ENCODE data around the gene CTSA. TPM values are rescaled to one million over a fixed set of nuclear protein-coding genes. Genes with fewer than 3 reads are reported as not detected.
A peak's percentile ranks its signal among the peaks of the same experiment; 100 is the strongest.

The CTSA gene
- total and polyA plus RNA-seq, 9 of the 15 experiments (the other 6 are each of a cell fraction or from before 2014, with no cell fraction given): 8.8 to 61.7 (median 28.3) TPM

GRCh38 chr20:45910670-45911485, 19.7 kb downstream of the CTSA start (continued):
- peak; percentile 59 to 63; a peak in 3 of 4 replicates for TF ChIP-seq MLLT1 (IDR thresholded peaks at IDR 0.05)
- no peak for TF ChIP-seq RFX1 (IDR thresholded peaks at IDR 0.05)
- no peak for TF ChIP-seq MTA2 (IDR thresholded peaks at IDR 0.05; ENCODE audit: low read depth)
- 0 out of 2 replicates have a peak, but pooled peaks have one; percentile 43 for TF ChIP-seq ARID3A (IDR thresholded peaks at IDR 0.05; ENCODE audit: borderline replicate concordance, low read depth, low read length)
- TF ChIP-seq PHB2 (IDR thresholded peaks at IDR 0.05; ENCODE audit: low read depth): no peak; the same call in 1 of the 2 replicates
- TF ChIP-seq ZNF133 (CRISPR knock-in tag; IDR thresholded peaks at IDR 0.05): no peak
- TF ChIP-seq CHD1 (IDR thresholded peaks at IDR 0.05; ENCODE audit: low read length): no peak
- TF ChIP-seq NONO (IDR thresholded peaks at IDR 0.05; ENCODE audit: low read depth in 2 of 2, low read length in 1 of 2): no peak
- TF ChIP-seq ZNF318 (IDR thresholded peaks at IDR 0.05; ENCODE audit: borderline replicate concordance in 1 of 2, low read depth in 1 of 2): 0 out of 4 replicates have a peak, but pooled peaks of 1 of the 2 experiments have one; percentile 14
- peak in 2 of 3 experiments; percentile 33 to 67 for TF ChIP-seq YY1 (IDR thresholded peaks at IDR 0.05; ENCODE audit: borderline replicate concordance in 1 of 3, control insufficient read depth in 1 of 3, extremely low read depth in 1 of 3, insufficient read depth in 3 of 3, insufficient read length in 1 of 3, insufficient replicate concordance in 2 of 3, low read depth in 1 of 3, low read length in 2 of 3)
- TF ChIP-seq ZNF12 (CRISPR knock-in tag; IDR thresholded peaks at IDR 0.05): no peak
- TF ChIP-seq ZNF449 (CRISPR knock-in tag; IDR thresholded peaks at IDR 0.05): no peak

Data from K562 (cell line).